ENCODE results near the gene MARCHF4.

GRCh38 chr2:216341121-216341520, 31.2 kb downstream of the MARCHF4 start:
- no peak for TF ChIP-seq RAD21 (IDR thresholded peaks at IDR 0.05; ENCODE audit: low read depth)
- no peak for TF ChIP-seq MAX (IDR thresholded peaks at IDR 0.05)
- no peak for TF ChIP-seq TEAD4 (IDR thresholded peaks at IDR 0.05)
- no peak for TF ChIP-seq YY1 (IDR thresholded peaks at IDR 0.05; ENCODE audit: low read depth)
- TF ChIP-seq, protein P1, sequence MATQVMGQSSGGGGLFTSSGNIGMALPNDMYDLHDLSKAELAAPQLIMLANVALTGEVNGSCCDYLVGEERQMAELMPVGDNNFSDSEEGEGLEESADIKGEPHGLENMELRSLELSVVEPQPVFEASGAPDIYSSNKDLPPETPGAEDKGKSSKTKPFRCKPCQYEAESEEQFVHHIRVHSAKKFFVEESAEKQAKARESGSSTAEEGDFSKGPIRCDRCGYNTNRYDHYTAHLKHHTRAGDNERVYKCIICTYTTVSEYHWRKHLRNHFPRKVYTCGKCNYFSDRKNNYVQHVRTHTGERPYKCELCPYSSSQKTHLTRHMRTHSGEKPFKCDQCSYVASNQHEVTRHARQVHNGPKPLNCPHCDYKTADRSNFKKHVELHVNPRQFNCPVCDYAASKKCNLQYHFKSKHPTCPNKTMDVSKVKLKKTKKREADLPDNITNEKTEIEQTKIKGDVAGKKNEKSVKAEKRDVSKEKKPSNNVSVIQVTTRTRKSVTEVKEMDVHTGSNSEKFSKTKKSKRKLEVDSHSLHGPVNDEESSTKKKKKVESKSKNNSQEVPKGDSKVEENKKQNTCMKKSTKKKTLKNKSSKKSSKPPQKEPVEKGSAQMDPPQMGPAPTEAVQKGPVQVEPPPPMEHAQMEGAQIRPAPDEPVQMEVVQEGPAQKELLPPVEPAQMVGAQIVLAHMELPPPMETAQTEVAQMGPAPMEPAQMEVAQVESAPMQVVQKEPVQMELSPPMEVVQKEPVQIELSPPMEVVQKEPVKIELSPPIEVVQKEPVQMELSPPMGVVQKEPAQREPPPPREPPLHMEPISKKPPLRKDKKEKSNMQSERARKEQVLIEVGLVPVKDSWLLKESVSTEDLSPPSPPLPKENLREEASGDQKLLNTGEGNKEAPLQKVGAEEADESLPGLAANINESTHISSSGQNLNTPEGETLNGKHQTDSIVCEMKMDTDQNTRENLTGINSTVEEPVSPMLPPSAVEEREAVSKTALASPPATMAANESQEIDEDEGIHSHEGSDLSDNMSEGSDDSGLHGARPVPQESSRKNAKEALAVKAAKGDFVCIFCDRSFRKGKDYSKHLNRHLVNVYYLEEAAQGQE (IDR thresholded peaks at IDR 0.05; ENCODE audit: low read depth), result no peak
- no peak for TF ChIP-seq NFIC (IDR thresholded peaks at IDR 0.05)
- TF ChIP-seq CREB1 (IDR thresholded peaks at IDR 0.05; ENCODE audit: low read depth), result no peak
- no peak for TF ChIP-seq EP300 (IDR thresholded peaks at IDR 0.05; ENCODE audit: borderline replicate concordance)
- TF ChIP-seq CEBPB (IDR thresholded peaks at IDR 0.05), result no peak
- no peak for TF ChIP-seq FOXM1 (IDR thresholded peaks at IDR 0.05; ENCODE audit: borderline replicate concordance, low read depth)
